Hepatocyte (in vitro differentiated cells): Measurements from ENCODE around the gene VCAN. TPM values are rescaled to one million over a fixed set of nuclear protein-coding genes. Genes with fewer than 3 reads are reported as not detected.

ENCODE experiments used
- DNase-seq: peaks from one replicate; pipeline ENCODE4 v3.0.0-alpha.2; 2016; ENCODE audit warnings: low spot score
- H2AFZ ChIP-seq: fragments of 200-600 bp; sonication (generic); 2 replicates; pipeline ENCODE4 v1.6.0; 2016; ENCODE audit warnings: antibody characterized with exemption, mild to moderate bottlenecking
- H3K27ac ChIP-seq: fragments of 200-600 bp; sonication (generic); 2 replicates; pipeline ENCODE4 v1.5.1; 2016; ENCODE audit warnings: mild to moderate bottlenecking
- H3K27me3 ChIP-seq: fragments of 200-600 bp; sonication (generic); 2 replicates; pipeline ENCODE4 v1.6.1; 2016
- H3K36me3 ChIP-seq: fragments of 200-600 bp; sonication (generic); replicated peaks from 2 replicates; pipeline ENCODE4 v1.5.1; 2016; ENCODE audit warnings: low read depth; ENCODE audit not compliant: insufficient read depth
- H3K4me1 ChIP-seq: fragments of 200-600 bp; sonication (generic); 2 replicates; pipeline ENCODE4 v1.5.1; 2016; ENCODE audit warnings: mild to moderate bottlenecking, moderate library complexity; ENCODE audit not compliant: insufficient read depth
- H3K4me2 ChIP-seq: fragments of 200-600 bp; sonication (generic); 2 replicates; pipeline ENCODE4 v1.6.0; 2016
- H3K4me3 ChIP-seq: fragments of 200-600 bp; sonication (generic); 2 replicates; pipeline ENCODE4 v1.5.1; 2016; ENCODE audit warnings: mild to moderate bottlenecking
- H3K79me2 ChIP-seq: fragments of 200-600 bp; sonication (generic); 2 replicates; pipeline ENCODE4 v1.6.0; 2017; ENCODE audit warnings: mild to moderate bottlenecking
- H3K9me2 ChIP-seq: fragments of 200-600 bp; sonication (generic); replicated peaks from 2 replicates; pipeline ENCODE4 v1.6.0; 2017; ENCODE audit warnings: mild to moderate bottlenecking; ENCODE audit not compliant: insufficient read depth
- H3K9me3 ChIP-seq: fragments of 200-600 bp; sonication (generic); 2 replicates; pipeline ENCODE4 v1.5.1; 2016; ENCODE audit warnings: low read depth, mild to moderate bottlenecking
- H4K20me1 ChIP-seq: fragments of 200-600 bp; sonication (generic); 2 replicates; pipeline ENCODE4 v1.6.0; 2016; ENCODE audit warnings: mild to moderate bottlenecking; ENCODE audit not compliant: insufficient read depth, poor library complexity, severe bottlenecking
- CTCF ChIP-seq: fragments of 200-600 bp; sonication (generic); IDR thresholded peaks from 2 replicates; pipeline ENCODE4 v1.5.1; 2016; ENCODE audit warnings: antibody characterized with exemption, mild to moderate bottlenecking; ENCODE audit not compliant: poor library complexity
- EZH2 ChIP-seq: fragments of 200-600 bp; sonication (generic); IDR thresholded peaks from 2 replicates; pipeline ENCODE4 v1.6.1; 2016; ENCODE audit warnings: antibody characterized with exemption, mild to moderate bottlenecking, borderline replicate concordance
- EZH2phosphoT487 ChIP-seq: fragments of 200-600 bp; sonication (generic); IDR thresholded peaks from one replicate; pipeline ENCODE4 v1.6.1; 2018; ENCODE audit warnings: antibody characterized with exemption, mild to moderate bottlenecking, low read depth, moderate library complexity; ENCODE audit not compliant: unreplicated experiment, severe bottlenecking
- WGBS: methylation state at CpG from one replicate; pipeline ENCODE4 v1.1.6; 2016; ENCODE audit warnings: low lambda C conversion rate; ENCODE audit errors: missing lambda C conversion rate; 5-methylcytosine and 5-hydroxymethylcytosine counted together
- polyA plus RNA-seq: library from polyadenylated mRNA; unstranded; fragments of >200 nt; fragmentation: Nextera tagmentation; extraction: Ambion mirVana; gene quantifications from 2 replicates; pipeline ENCODE4 v1.2.1, GENCODE V29; 2016
- total RNA-seq: library from RNA; depleted of rRNA; stranded (reverse); fragments of >200 nt; gene quantifications from 2 replicates; pipeline ENCODE4 v1.2.3, GENCODE V29; 2014

The VCAN gene
- total and polyA plus RNA-seq, 2 experiments from 2014 or later = 104 to 398 TPM

GRCh38 chr5:83472213-83472507, 616 bp downstream of the VCAN start:
- Histone ChIP-seq H4K20me1 (no peaks in the 10 kb centered on the region), H3K9me2 (no peaks in the 10 kb centered on the region), H3K4me3 (peak overlapping the region; percentile 91), H3K27me3 (no peaks in the 10 kb centered on the region), H3K4me1 (peaks cover 23% of the 10 kb centered on the region), H3K4me2 (peak overlapping the region; percentile 84), H3K27ac (peak overlapping the region; percentile 94), H3K36me3 (no peaks in the 10 kb centered on the region), H2AFZ (peak overlapping the region; percentile 61), H3K79me2 (peaks cover 36% of the 10 kb centered on the region), H3K9me3 (no peaks in the 10 kb centered on the region)
- WGBS = 2% methylated on average over 5 of the region's 5 CpGs
- TF ChIP-seq CTCF (no peak), EZH2 (no peak), EZH2phosphoT487 (no peak)
- no peak for DNase-seq

- no peaks in the 10 kb centered on the region for H3K9me3 ChIP-seq
- H3K27me3 ChIP-seq = no peaks in the 10 kb centered on the region
- under 1% methylated on average over 54 of the region's 54 CpGs for WGBS
- peak overlapping the region; percentile 61 for H2AFZ ChIP-seq
- H3K36me3 ChIP-seq = no peaks in the 10 kb centered on the region
- peak overlapping the region; percentile 91 for H3K4me3 ChIP-seq
- TF ChIP-seq CTCF = no peak
- TF ChIP-seq EZH2phosphoT487 = no peak
- no peak for TF ChIP-seq EZH2
- H3K4me1 ChIP-seq = peaks cover 23% of the 10 kb centered on the region
- H3K9me2 ChIP-seq = no peaks in the 10 kb centered on the region
- peak; percentile 66 for DNase-seq
- peaks cover 42% of the 10 kb centered on the region for H3K79me2 ChIP-seq
- peak overlapping the region; percentile 94 for H3K27ac ChIP-seq
- no peaks in the 10 kb centered on the region for H4K20me1 ChIP-seq
- peak overlapping the region; percentile 84 for H3K4me2 ChIP-seq
These were observed 1.2 kb downstream of the VCAN start for GRCh38 chr5:83472508-83473345.

- H4K20me1 ChIP-seq = no peaks in the 10 kb centered on the region
- H3K4me2 ChIP-seq = peak overlapping the region; percentile 84
- H3K9me3 ChIP-seq = no peaks in the 10 kb centered on the region
- H3K9me2 ChIP-seq = no peaks in the 10 kb centered on the region
- WGBS = 1% methylated on average over 41 of the region's 42 CpGs
- no peaks in the 10 kb centered on the region for H3K27me3 ChIP-seq
- peak overlapping the region; percentile 91 for H3K4me3 ChIP-seq
- peaks cover 23% of the 10 kb centered on the region for H3K4me1 ChIP-seq
- H3K36me3 ChIP-seq = no peaks in the 10 kb centered on the region
- DNase-seq = peak; percentile 96
- H3K79me2 ChIP-seq = peaks cover 50% of the 10 kb centered on the region
- H2AFZ ChIP-seq = peak overlapping the region; percentile 61
- TF ChIP-seq EZH2 (no peak), EZH2phosphoT487 (no peak), CTCF (peak; percentile 88)
- H3K27ac ChIP-seq = peak overlapping the region; percentile 94
These were observed 2.0 kb downstream of the VCAN start for GRCh38 chr5:83473346-83474160.
